Measurements from ENCODE around the gene STON1.
"Not testable (repeated sequence)": the region's sequence is repeated elsewhere in the genome, so short reads cannot be mapped to it uniquely, and the experiment has no call there.

The STON1 gene

GRCh38 chr2:48597492-48597891 is 67.5 kb downstream of the STON1 start:
- no peaks in the 10 kb centered on the region for H3K36me3 Mint-ChIP-seq (ENCODE audit: low read depth)
- H3K4me1 Mint-ChIP-seq (ENCODE audit: low read depth): no peaks in the 10 kb centered on the region
- no peak overlapping the region for H3K4me3 Mint-ChIP-seq
- no peaks in the 10 kb centered on the region for H3K27me3 Mint-ChIP-seq
- intact Hi-C loops (cut with micrococcal nuclease): no loop called here
- H3K9me3 Mint-ChIP-seq: no peaks in the 10 kb centered on the region
- H3K27ac Mint-ChIP-seq: no peak overlapping the region

- Mint-ChIP-seq H3K27me3 (no peaks in the 10 kb centered on the region), H3K36me3 (ENCODE audit: low read depth) (no peaks in the 10 kb centered on the region), H3K4me1 (ENCODE audit: low read depth) (no peaks in the 10 kb centered on the region), H3K4me3 (no peak overlapping the region), H3K27ac (no peak overlapping the region), H3K9me3 (no peaks in the 10 kb centered on the region)
- intact Hi-C loops (cut with micrococcal nuclease): loop anchor here (5.0 kb wide), 1 partner anchor 1542 kb away; no protein-coding TSS in a partner anchor
Observed at GRCh38 chr2:48600204-48600813, 70.4 kb downstream of the STON1 start.

- intact Hi-C loops (cut with micrococcal nuclease): loop anchor here (5.0 kb wide), 1 partner anchor 1541 kb away; no protein-coding TSS in a partner anchor
- no peak overlapping the region for H3K4me3 Mint-ChIP-seq
- H3K27ac Mint-ChIP-seq: no peak overlapping the region
- H3K36me3 Mint-ChIP-seq (ENCODE audit: low read depth): no peaks in the 10 kb centered on the region
- H3K9me3 Mint-ChIP-seq: no peaks in the 10 kb centered on the region
- no peaks in the 10 kb centered on the region for H3K27me3 Mint-ChIP-seq
- no peaks in the 10 kb centered on the region for H3K4me1 Mint-ChIP-seq (ENCODE audit: low read depth)
Observed at GRCh38 chr2:48600917-48601316, 71.0 kb downstream of the STON1 start.

GRCh38 chr2:48601349-48601748 is 71.4 kb downstream of the STON1 start:
- intact Hi-C loops (cut with micrococcal nuclease): loop anchor here (5.0 kb wide), 1 partner anchor 1541 kb away; no protein-coding TSS in a partner anchor
- Mint-ChIP-seq H3K27me3 (no peaks in the 10 kb centered on the region), H3K4me3 (no peak overlapping the region)

GRCh38 chr2:48605482-48606175 is 75.7 kb downstream of the STON1 start:
- Mint-ChIP-seq H3K4me1 (ENCODE audit: low read depth) (no peaks in the 10 kb centered on the region), H3K27ac (no peak overlapping the region), H3K27me3 (peaks cover 4% of the 10 kb centered on the region), H3K4me3 (no peak overlapping the region), H3K36me3 (ENCODE audit: low read depth) (no peaks in the 10 kb centered on the region), H3K9me3 (no peaks in the 10 kb centered on the region)
- intact Hi-C loops (cut with micrococcal nuclease): no loop called here

More at GRCh38 chr2:48601349-48601748, 71.4 kb downstream of the STON1 start:
- no peaks in the 10 kb centered on the region for H3K4me1 Mint-ChIP-seq (ENCODE audit: low read depth)
- no peak overlapping the region for H3K27ac Mint-ChIP-seq
- H3K9me3 Mint-ChIP-seq: no peaks in the 10 kb centered on the region
- H3K36me3 Mint-ChIP-seq (ENCODE audit: low read depth): no peaks in the 10 kb centered on the region

- Mint-ChIP-seq H3K36me3 (ENCODE audit: low read depth) (no peaks in the 10 kb centered on the region), H3K4me1 (ENCODE audit: low read depth) (no peaks in the 10 kb centered on the region), H3K9me3 (no peaks in the 10 kb centered on the region), H3K27me3 (peaks cover 4% of the 10 kb centered on the region), H3K27ac (no peak overlapping the region), H3K4me3 (no peak overlapping the region)
- intact Hi-C loops (cut with micrococcal nuclease): no loop called here
Observed at GRCh38 chr2:48607307-48608014, 77.5 kb downstream of the STON1 start.

GRCh38 chr2:48613211-48613610 is 83.3 kb downstream of the STON1 start:
- intact Hi-C loops (cut with micrococcal nuclease): no loop called here
- Mint-ChIP-seq H3K36me3 (ENCODE audit: low read depth) (no peaks in the 10 kb centered on the region), H3K4me1 (ENCODE audit: low read depth) (no peaks in the 10 kb centered on the region), H3K27me3 (peaks cover 6% of the 10 kb centered on the region), H3K4me3 (no peak overlapping the region), H3K9me3 (no peaks in the 10 kb centered on the region), H3K27ac (no peak overlapping the region)

- H3K4me3 Mint-ChIP-seq; H3K27ac Mint-ChIP-seq; intact Hi-C loops (cut with micrococcal nuclease); H3K4me1 Mint-ChIP-seq (ENCODE audit: low read depth); H3K9me3 Mint-ChIP-seq; H3K36me3 Mint-ChIP-seq (ENCODE audit: low read depth); H3K27me3 Mint-ChIP-seq: not testable (repeated sequence)
Observed at GRCh38 chr2:48614581-48614980, 84.6 kb downstream of the STON1 start.

GRCh38 chr2:48617618-48618017 is 87.7 kb downstream of the STON1 start, which contains the start of gene GTF2A1L:
TSS of gene GTF2A1L (plus strand) at chr2:48617856. CDS start at chr2:48617875, 19 bp downstream.
- no peak within 1 kb of the TSS for H3K27ac Mint-ChIP-seq
- no peak within 1 kb of the TSS for H3K4me3 Mint-ChIP-seq
- H3K36me3 Mint-ChIP-seq (ENCODE audit: low read depth): no peaks in the 10 kb centered on the region
- intact Hi-C loops (cut with micrococcal nuclease): no loop called here
- H3K4me1 Mint-ChIP-seq (ENCODE audit: low read depth): no peaks in the 10 kb centered on the region
- peaks cover 4% of the 10 kb centered on the region for H3K27me3 Mint-ChIP-seq
- no peaks in the 10 kb centered on the region for H3K9me3 Mint-ChIP-seq

- Mint-ChIP-seq H3K9me3 (no peaks in the 10 kb centered on the region), H3K36me3 (ENCODE audit: low read depth) (no peaks in the 10 kb centered on the region), H3K4me3 (no peak overlapping the region), H3K27me3 (peaks cover 4% of the 10 kb centered on the region), H3K4me1 (ENCODE audit: low read depth) (no peaks in the 10 kb centered on the region), H3K27ac (no peak overlapping the region)
- intact Hi-C loops (cut with micrococcal nuclease): no loop called here
Observed at GRCh38 chr2:48619526-48619925, 89.6 kb downstream of the STON1 start.

GRCh38 chr2:48620604-48621003 is 90.7 kb downstream of the STON1 start:
- H3K27ac Mint-ChIP-seq: no peak overlapping the region
- intact Hi-C loops (cut with micrococcal nuclease): no loop called here
- H3K4me1 Mint-ChIP-seq (ENCODE audit: low read depth): no peaks in the 10 kb centered on the region
- H3K9me3 Mint-ChIP-seq: no peaks in the 10 kb centered on the region
- H3K4me3 Mint-ChIP-seq: no peak overlapping the region
- H3K36me3 Mint-ChIP-seq (ENCODE audit: low read depth): no peaks in the 10 kb centered on the region
- peaks cover 4% of the 10 kb centered on the region for H3K27me3 Mint-ChIP-seq

- H3K27me3 Mint-ChIP-seq; H3K4me3 Mint-ChIP-seq; H3K4me1 Mint-ChIP-seq (ENCODE audit: low read depth); H3K36me3 Mint-ChIP-seq (ENCODE audit: low read depth); H3K9me3 Mint-ChIP-seq; intact Hi-C loops (cut with micrococcal nuclease); H3K27ac Mint-ChIP-seq: not testable (repeated sequence)
Observed at GRCh38 chr2:48622691-48623090, 92.7 kb downstream of the STON1 start.

- H3K36me3 Mint-ChIP-seq (ENCODE audit: low read depth): no peaks in the 10 kb centered on the region
- intact Hi-C loops (cut with micrococcal nuclease): no loop called here
- H3K9me3 Mint-ChIP-seq: peaks cover 7% of the 10 kb centered on the region
- H3K27me3 Mint-ChIP-seq: no peaks in the 10 kb centered on the region
- no peak overlapping the region for H3K4me3 Mint-ChIP-seq
- H3K4me1 Mint-ChIP-seq (ENCODE audit: low read depth): no peaks in the 10 kb centered on the region
- no peak overlapping the region for H3K27ac Mint-ChIP-seq
Observed at GRCh38 chr2:48624696-48625095, 94.7 kb downstream of the STON1 start.

- no peaks in the 10 kb centered on the region for H3K27me3 Mint-ChIP-seq
- H3K4me1 Mint-ChIP-seq (ENCODE audit: low read depth): no peaks in the 10 kb centered on the region
- H3K36me3 Mint-ChIP-seq (ENCODE audit: low read depth): no peaks in the 10 kb centered on the region
- intact Hi-C loops (cut with micrococcal nuclease): no loop called here
- no peak overlapping the region for H3K4me3 Mint-ChIP-seq
- H3K27ac Mint-ChIP-seq: no peak overlapping the region
- peaks cover 7% of the 10 kb centered on the region for H3K9me3 Mint-ChIP-seq
Observed at GRCh38 chr2:48626047-48626446, 96.1 kb downstream of the STON1 start.

Measured in dendritic cell treated with granulocyte-macrophage colony-stimulating factor and Interleukin-4, amounts not matched to agents 40 ng/mL and 50 ng/mL, for 4 days (primary cell).